Subcutaneous abdominal adipose tissue (tissue), 5 donors: ENCODE measurements around the gene ATP4B.

Experiments
- H3K27ac ChIP-seq: one replicate; pipeline ENCODE4 v1.7.0; 2013; ENCODE audit warnings: low read depth, mild to moderate bottlenecking, inconsistent platforms, low read length, moderate library complexity
- H3K27me3 ChIP-seq, 5 donors: one replicate each; pipeline ENCODE4 v1.7.0; 2013; ENCODE audit warnings: low read length in 5 of 5, inconsistent platforms in 1 of 5; ENCODE audit not compliant: control insufficient read depth in 5 of 5, insufficient read depth in 4 of 5
- H3K36me3 ChIP-seq, 5 donors: one replicate each; pipeline ENCODE4 v1.7.0; 2013; ENCODE audit warnings: low read length in 5 of 5; ENCODE audit not compliant: control insufficient read depth in 5 of 5, insufficient read depth in 5 of 5
- H3K4me1 ChIP-seq, 5 donors: one replicate each; pipeline ENCODE4 v1.7.0; 2013; ENCODE audit warnings: low read length in 5 of 5, mild to moderate bottlenecking in 3 of 5, moderate library complexity in 1 of 5; ENCODE audit not compliant: control insufficient read depth in 5 of 5, insufficient read depth in 5 of 5
- H3K4me3 ChIP-seq, 5 donors: one replicate each; pipeline ENCODE4 v1.7.0; 2013; ENCODE audit warnings: low read length in 5 of 5, low read depth in 1 of 5
- H3K9ac ChIP-seq, 5 donors: one replicate each; pipeline ENCODE4 v1.7.0; 2013; ENCODE audit warnings: low read length in 5 of 5, mild to moderate bottlenecking in 4 of 5, moderate library complexity in 3 of 5
- H3K9me3 ChIP-seq, 5 donors: one replicate each; pipeline ENCODE4 v1.7.0; 2013; ENCODE audit warnings: low read length in 5 of 5; ENCODE audit not compliant: control insufficient read depth in 5 of 5
- donor health status: healthy.
- donor health status: healthy.
- donor health status: healthy.
- donor health status: healthy.
- donor health status: healthy.

ATP4B gene

GRCh38 chr13:113657851-113658741 lies at the start of gene ATP4B:
TSS of gene ATP4B (minus strand) at chr13:113658198. CDS start at chr13:113658144, 54 bp downstream.
- H3K27me3 ChIP-seq = peaks cover 5 to 29% (median 14%) of the 10 kb centered on the region in 5 donors
- no peak within 1 kb of the TSS for H3K9ac ChIP-seq
- H3K27ac ChIP-seq = no peak within 1 kb of the TSS
- H3K4me3 ChIP-seq = no peak within 1 kb of the TSS
- H3K4me1 ChIP-seq = peaks cover 0 to 5% (median 0%) of the 10 kb centered on the region in 5 donors
- peaks cover 0 to 13% (median 7%) of the 10 kb centered on the region in 5 donors for H3K9me3 ChIP-seq
- H3K36me3 ChIP-seq = no peaks in the 10 kb centered on the region

GRCh38 chr13:113672002-113672651 lies 14.1 kb upstream of the ATP4B start:
- Histone ChIP-seq H3K9ac (no peak overlapping the region), H3K27me3 (peaks cover 0 to 13% (median 3%) of the 10 kb centered on the region in 5 donors), H3K9me3 (no peaks in the 10 kb centered on the region), H3K4me1 (no peaks in the 10 kb centered on the region), H3K27ac (no peak overlapping the region), H3K36me3 (no peaks in the 10 kb centered on the region), H3K4me3 (no peak overlapping the region)

- H3K36me3 ChIP-seq = no peaks in the 10 kb centered on the region
- H3K9me3 ChIP-seq = no peaks in the 10 kb centered on the region
- no peak overlapping the region for H3K27ac ChIP-seq
- H3K4me1 ChIP-seq = no peaks in the 10 kb centered on the region
- peaks cover 0 to 13% (median 3%) of the 10 kb centered on the region in 5 donors for H3K27me3 ChIP-seq
- no peak overlapping the region for H3K9ac ChIP-seq
- no peak overlapping the region for H3K4me3 ChIP-seq
Observed at GRCh38 chr13:113671066-113672001, 13.3 kb upstream of the ATP4B start.

DNA sequence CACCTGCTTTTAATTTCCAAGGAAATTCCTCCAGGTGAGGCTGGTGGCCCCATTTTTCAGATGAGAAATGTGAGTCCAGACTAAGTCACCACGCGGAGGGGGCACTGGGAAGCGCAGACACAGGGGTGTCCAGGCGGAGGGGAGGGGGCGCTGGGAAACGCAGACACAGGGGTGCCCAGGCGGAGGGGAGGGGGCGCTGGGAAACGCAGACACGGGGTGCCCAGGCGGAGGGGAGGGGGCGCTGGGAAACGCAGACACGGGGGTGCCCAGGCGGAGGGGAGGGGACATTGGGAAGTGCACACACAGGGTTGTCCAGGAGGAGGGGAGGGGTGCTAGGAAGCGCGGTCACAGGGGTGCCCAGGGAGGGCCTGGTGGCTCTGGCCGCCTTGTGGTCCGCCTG lies 12.5 kb upstream of the ATP4B start:
- H3K27ac ChIP-seq = no peak overlapping the region
- peaks cover 0 to 13% (median 9%) of the 10 kb centered on the region in 5 donors for H3K27me3 ChIP-seq
- peaks cover 0 to 2% (median 0%) of the 10 kb centered on the region in 5 donors for H3K9me3 ChIP-seq
- no peaks in the 10 kb centered on the region for H3K36me3 ChIP-seq
- H3K4me1 ChIP-seq = no peaks in the 10 kb centered on the region
- no peak overlapping the region for H3K9ac ChIP-seq
- no peak overlapping the region for H3K4me3 ChIP-seq

DNA sequence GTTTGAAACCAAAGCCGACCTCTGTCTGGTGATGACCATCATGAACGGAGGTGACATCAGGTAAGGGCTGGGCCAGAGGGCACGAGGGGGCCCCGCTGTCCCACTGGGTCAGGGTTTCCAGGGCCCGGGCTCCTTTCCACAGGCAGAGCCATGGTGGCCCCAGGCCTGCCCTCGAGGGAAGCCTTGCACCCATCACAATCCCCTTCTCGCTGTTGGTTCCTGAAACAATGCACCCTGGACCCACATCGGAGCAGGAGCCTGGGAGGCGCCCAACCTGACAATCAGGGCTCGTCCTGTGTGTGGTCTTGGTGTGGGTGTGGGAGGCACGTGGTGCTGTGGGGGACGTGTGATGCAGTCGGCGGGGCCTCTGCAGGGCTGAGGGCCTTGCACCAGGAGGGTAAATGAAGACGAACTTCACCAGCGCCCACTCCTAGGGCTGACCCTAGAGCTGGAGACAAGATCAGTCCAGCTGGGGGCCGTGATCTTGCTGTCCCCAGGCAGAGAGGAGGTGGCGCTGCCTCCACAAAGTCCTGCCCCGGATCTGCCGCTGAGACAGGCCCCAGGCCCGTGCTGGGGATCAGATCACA lies 11.8 kb upstream of the ATP4B start:
- peaks cover 0 to 4% (median 0%) of the 10 kb centered on the region in 5 donors for H3K9me3 ChIP-seq
- peaks cover 0 to 13% (median 12%) of the 10 kb centered on the region in 5 donors for H3K27me3 ChIP-seq
- no peaks in the 10 kb centered on the region for H3K36me3 ChIP-seq

DNA sequence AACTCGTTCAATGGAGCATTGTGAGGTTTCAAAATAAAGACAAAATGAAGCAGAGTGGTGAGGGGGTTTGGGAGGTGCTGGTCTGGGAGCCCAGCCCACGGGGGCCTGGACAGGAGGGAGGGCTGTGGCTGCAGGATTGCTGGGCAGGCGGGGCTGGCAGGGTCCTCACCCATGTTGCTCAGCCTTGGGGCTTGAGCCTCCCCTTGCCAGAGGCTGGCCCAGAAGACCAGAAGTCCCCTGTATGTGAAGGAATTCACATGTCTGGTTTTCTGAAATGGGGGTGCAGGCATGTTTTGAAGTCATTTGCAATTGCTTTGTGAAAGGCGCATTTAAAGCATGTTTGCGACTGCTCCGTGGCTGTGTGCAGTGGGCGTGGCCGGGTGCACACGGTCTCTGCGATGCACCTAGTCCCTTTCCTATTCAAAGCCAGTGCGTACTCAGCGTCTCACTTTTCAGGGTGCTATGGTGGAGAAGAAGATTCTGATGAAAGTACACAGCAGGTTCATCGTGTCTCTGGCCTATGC lies 11.3 kb upstream of the ATP4B start:
- Histone ChIP-seq H3K36me3 (no peaks in the 10 kb centered on the region), H3K4me1 (no peaks in the 10 kb centered on the region), H3K9me3 (peaks cover 0 to 4% (median 0%) of the 10 kb centered on the region in 5 donors), H3K9ac (no peak overlapping the region), H3K4me3 (no peak overlapping the region), H3K27ac (no peak overlapping the region), H3K27me3 (peaks cover 0 to 13% (median 12%) of the 10 kb centered on the region in 5 donors)

More for the DNA sequence above, 11.8 kb upstream of the ATP4B start:
- Histone ChIP-seq H3K9ac (no peak overlapping the region), H3K4me3 (no peak overlapping the region), H3K27ac (no peak overlapping the region), H3K4me1 (no peaks in the 10 kb centered on the region)

DNA sequence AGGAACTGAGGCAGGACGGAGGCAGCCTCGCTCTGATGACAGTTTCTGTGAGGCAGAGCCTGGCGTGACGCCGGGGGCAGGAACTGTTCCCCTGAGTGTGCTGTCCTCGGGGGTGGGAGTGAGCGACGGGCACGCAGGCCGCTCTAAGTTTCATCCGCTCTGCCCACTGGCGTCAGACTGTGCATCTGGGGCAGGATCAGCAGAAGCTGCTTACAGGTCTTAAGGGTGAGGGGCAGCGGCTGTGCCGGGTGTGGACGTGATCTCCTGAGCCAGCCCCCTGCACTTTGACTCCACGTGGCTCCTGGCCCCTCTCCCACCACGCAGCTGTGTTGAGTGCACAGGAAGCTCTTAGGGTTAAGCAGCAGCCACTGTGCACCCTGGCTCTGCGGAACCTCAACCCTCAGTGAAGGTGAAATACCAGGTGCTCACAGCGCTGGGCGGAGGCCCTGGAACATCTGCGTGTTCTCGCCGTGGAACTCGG lies 10.5 kb upstream of the ATP4B start:
- H3K9me3 ChIP-seq = peaks cover 0 to 4% (median 0%) of the 10 kb centered on the region in 5 donors
- H3K4me1 ChIP-seq = no peaks in the 10 kb centered on the region
- H3K27ac ChIP-seq = no peak overlapping the region
- no peak overlapping the region for H3K9ac ChIP-seq
- H3K4me3 ChIP-seq = no peak overlapping the region
- H3K27me3 ChIP-seq = peaks cover 0 to 13% (median 12%) of the 10 kb centered on the region in 5 donors
- no peaks in the 10 kb centered on the region for H3K36me3 ChIP-seq

DNA sequence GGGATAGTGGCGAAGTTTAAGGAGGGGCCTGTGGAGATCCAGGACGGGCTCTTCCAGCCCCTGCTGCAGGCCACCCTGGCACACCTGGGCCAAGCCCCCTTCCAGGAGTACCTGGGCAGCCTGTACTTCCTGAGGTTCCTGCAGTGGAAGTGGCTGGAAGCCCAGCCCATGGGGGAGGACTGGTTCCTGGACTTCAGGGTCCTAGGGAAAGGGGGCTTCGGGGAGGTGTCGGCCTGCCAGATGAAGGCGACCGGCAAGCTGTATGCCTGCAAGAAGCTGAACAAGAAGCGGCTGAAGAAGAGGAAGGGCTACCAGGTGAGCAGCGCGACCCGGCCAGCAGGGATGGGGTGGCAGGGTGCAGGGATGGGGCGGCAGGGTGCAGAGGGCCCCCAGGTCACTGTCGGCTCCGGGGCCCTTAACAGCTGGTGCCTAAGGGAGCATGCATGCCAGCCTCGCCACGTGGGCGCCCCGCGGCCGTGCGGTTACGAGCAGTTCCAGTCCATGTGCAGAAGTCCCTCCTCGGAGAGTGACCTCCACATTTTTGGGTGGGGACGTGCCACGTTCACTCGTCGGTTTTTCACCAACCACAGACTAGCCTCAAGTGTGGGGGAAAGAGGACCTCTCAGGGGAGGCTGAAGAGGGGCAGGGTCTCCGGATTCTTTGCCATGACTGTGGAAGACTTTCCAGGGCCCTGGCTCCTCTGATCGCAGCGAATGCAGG lies 9.9 kb upstream of the ATP4B start:
- H3K4me1 ChIP-seq = no peaks in the 10 kb centered on the region
- H3K36me3 ChIP-seq = no peaks in the 10 kb centered on the region
- H3K4me3 ChIP-seq = no peak overlapping the region
- H3K9me3 ChIP-seq = peaks cover 0 to 4% (median 0%) of the 10 kb centered on the region in 5 donors
- H3K27ac ChIP-seq = no peak overlapping the region
- H3K9ac ChIP-seq = no peak overlapping the region
- H3K27me3 ChIP-seq = peaks cover 0 to 13% (median 12%) of the 10 kb centered on the region in 5 donors
